Fibroblast of pulmonary artery (primary cell): ENCODE data around the gene ADAMTS7.

Source experiments
- DNase-seq: peaks from one replicate; pipeline ENCODE4 v3.0.0-alpha.2; 2010; ENCODE audit warnings: low read depth
- H3K4me3 ChIP-seq: replicated peaks from 2 replicates; pipeline ENCODE4 v1.5.1; 2011; ENCODE audit warnings: low read depth, mild to moderate bottlenecking, control low read depth, low read length, moderate library complexity
- CTCF ChIP-seq: IDR thresholded peaks from 2 replicates; pipeline ENCODE4 v1.5.1; 2011; ENCODE audit warnings: mild to moderate bottlenecking, control low read depth, low read length, inconsistent platforms; ENCODE audit errors: missing control alignments

The ADAMTS7 gene

DNA sequence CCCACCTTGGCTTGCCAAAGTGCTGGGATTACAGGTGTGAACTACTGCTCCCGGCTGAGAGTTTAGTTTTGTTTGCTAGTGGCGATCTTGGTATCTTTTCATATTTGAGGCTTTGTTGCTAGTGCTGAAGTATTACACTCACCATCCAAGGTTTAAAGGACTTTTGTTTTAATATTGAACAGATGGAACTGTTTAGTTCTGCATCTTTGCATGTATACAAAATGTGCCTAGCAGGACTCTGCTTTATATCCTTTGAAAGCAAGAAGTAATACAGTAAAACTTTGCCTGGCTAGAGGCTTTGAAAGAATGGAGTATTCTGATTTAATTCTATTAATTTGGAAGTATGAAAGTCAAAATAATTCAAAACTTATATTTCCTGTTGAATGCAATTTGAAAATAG, 92.4 kb downstream of the ADAMTS7 start:
- DNase-seq = no peak
- H3K4me3 ChIP-seq = no peak overlapping the region
- no peak for TF ChIP-seq CTCF

GRCh38 chr15:78717956-78718656, 93.2 kb downstream of the ADAMTS7 start:
- TF ChIP-seq CTCF = no peak
- DNase-seq = no peak
- H3K4me3 ChIP-seq = no peak overlapping the region

DNA sequence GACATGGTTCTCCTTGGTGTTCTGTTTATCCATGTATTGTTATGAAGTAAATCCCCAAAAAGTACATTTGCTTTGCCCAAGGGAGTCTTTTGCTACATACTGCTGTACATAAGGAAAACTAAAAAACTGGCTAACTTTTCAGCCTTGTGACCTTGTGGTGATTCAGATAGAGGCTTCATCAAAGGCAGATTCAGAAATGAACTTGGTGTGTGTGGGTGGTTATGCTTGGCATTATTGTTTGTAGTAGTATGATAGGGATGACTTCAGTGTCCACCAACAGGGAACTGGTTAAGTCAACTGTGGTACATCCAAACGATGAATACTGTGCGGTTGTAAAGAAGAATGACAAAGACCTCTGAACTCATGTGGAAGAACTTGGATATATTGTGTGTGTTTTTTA, 94.6 kb downstream of the ADAMTS7 start:
- TF ChIP-seq CTCF = no peak
- H3K4me3 ChIP-seq = no peak overlapping the region
- DNase-seq = no peak

DNA sequence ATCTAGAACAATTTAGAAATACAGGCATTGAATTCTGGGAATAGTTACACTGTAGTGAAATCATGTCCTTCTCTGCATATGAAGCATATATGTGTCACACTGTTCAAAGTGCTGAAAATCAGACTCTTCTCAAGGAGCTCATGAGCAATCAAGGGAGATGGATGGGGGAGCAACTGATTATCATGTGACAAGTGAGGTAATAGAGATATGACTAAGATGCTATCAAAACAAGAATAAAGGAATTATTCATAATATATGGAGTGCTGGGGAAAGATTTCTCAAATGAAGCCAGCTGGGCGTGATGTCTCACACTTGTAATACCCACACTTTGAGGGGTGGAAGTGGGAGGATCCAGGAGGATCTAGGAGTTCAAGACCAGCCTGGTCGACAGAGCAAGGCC, 95.3 kb downstream of the ADAMTS7 start:
- DNase-seq = peak; percentile 49
- no peak overlapping the region for H3K4me3 ChIP-seq
- no peak for TF ChIP-seq CTCF

DNA sequence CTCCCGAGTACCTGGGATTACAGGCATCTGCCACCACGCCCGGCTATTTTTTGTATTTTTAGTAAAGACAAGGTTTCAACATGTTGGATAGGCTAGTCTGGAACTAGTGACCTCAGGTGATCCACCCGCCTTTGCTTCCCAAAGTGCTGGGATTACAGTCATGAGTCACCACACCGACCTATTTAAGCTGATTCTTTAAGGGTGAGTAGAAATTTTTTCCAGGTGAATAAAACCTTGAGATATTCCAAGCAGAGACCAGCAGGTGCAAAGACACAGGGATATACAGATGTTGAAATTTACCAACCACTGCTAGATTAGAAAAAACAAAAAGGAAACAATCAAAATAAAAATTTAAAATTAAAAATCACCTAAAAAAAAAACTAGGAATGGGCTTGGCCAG, 95.8 kb downstream of the ADAMTS7 start:
- H3K4me3 ChIP-seq = no peak overlapping the region
- TF ChIP-seq CTCF = no peak
- no peak for DNase-seq

GRCh38 chr15:78714890-78715289, 96.4 kb downstream of the ADAMTS7 start:
- no peak for TF ChIP-seq CTCF
- no peak overlapping the region for H3K4me3 ChIP-seq
- DNase-seq = peak; percentile 16
